ENCODE results near the gene UQCC3. TPM values are rescaled to one million over a fixed set of nuclear protein-coding genes. Genes with fewer than 3 reads are reported as not detected.

UQCC3 gene
- total and polyA plus RNA-seq, 2 donors (not counting 1 experiment from before 2014, with no cell fraction given), result 4.7 to 14.0 TPM

DNA sequence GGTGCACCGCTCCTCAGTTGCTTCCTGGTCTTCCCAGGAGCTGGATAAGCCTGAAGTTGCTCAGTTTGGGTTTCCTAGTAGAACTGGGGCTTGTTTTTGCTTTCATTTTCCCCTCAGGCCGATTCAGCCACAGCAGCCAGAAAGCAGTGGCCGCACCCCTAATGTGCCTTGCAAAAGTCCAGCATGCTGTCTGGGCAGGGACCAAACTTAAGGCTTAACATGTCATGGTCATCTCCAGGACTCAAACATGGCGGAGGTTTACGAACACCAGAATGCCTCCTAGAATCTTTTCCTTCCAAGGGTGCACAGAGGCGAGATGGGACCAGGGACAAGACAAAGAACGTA, 38.5 kb downstream of the UQCC3 start:
- peak overlapping the region; percentile 93 for H3K27ac ChIP-seq (ENCODE audit: insufficient read depth, low read length)
- H3K9ac ChIP-seq (ENCODE audit: insufficient read depth, low read length), result peak overlapping the region; percentile 59
- peak in 1 of 2 donors; percentile 55 for DNase-seq (ENCODE audit: low read depth in 2 of 2)
- TF ChIP-seq EZH2 (IDR thresholded peaks at IDR 0.05; ENCODE audit: low read length, missing control alignments), result no peak
- TF ChIP-seq, protein P1, sequence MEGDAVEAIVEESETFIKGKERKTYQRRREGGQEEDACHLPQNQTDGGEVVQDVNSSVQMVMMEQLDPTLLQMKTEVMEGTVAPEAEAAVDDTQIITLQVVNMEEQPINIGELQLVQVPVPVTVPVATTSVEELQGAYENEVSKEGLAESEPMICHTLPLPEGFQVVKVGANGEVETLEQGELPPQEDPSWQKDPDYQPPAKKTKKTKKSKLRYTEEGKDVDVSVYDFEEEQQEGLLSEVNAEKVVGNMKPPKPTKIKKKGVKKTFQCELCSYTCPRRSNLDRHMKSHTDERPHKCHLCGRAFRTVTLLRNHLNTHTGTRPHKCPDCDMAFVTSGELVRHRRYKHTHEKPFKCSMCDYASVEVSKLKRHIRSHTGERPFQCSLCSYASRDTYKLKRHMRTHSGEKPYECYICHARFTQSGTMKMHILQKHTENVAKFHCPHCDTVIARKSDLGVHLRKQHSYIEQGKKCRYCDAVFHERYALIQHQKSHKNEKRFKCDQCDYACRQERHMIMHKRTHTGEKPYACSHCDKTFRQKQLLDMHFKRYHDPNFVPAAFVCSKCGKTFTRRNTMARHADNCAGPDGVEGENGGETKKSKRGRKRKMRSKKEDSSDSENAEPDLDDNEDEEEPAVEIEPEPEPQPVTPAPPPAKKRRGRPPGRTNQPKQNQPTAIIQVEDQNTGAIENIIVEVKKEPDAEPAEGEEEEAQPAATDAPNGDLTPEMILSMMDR (conservative IDR thresholded peaks at IDR 0.05 in 1 of 2, IDR thresholded peaks at IDR 0.05 in 1 of 2; ENCODE audit: low read depth in 1 of 2, low read length in 2 of 2), result no peak
- peaks cover 20% of the 10 kb centered on the region for H3K36me3 ChIP-seq (ENCODE audit: control insufficient read depth, insufficient read depth, low read length)
- H4K20me1 ChIP-seq (ENCODE audit: control insufficient read depth, extremely low read depth, insufficient read depth, low read length), result no peaks in the 10 kb centered on the region
- peak overlapping the region; percentile 83 for H2AFZ ChIP-seq (ENCODE audit: low read length)
- no peaks in the 10 kb centered on the region for H3K9me3 ChIP-seq (ENCODE audit: control insufficient read depth, insufficient read depth, low read depth, low read length)
- no peaks in the 10 kb centered on the region for H3K27me3 ChIP-seq (ENCODE audit: control insufficient read depth, insufficient read depth, low read length)
- peak overlapping the region; percentile 25 to 66 (median 41) for H3K4me3 ChIP-seq (replicated peaks in 1 of 4; ENCODE audit: control extremely low read depth in 1 of 4, insufficient read depth in 1 of 4, low read depth in 3 of 4, low read length in 4 of 4)
- peak overlapping the region; percentile 86 for H3K4me2 ChIP-seq (ENCODE audit: extremely low read depth, insufficient read depth, low read length)
- H3K4me1 ChIP-seq (ENCODE audit: control insufficient read depth, extremely low read depth, insufficient read depth, low read length), result peaks cover 26% of the 10 kb centered on the region
- H3K79me2 ChIP-seq (ENCODE audit: control insufficient read depth, insufficient read depth, low read length), result peaks cover 6% of the 10 kb centered on the region

DNA sequence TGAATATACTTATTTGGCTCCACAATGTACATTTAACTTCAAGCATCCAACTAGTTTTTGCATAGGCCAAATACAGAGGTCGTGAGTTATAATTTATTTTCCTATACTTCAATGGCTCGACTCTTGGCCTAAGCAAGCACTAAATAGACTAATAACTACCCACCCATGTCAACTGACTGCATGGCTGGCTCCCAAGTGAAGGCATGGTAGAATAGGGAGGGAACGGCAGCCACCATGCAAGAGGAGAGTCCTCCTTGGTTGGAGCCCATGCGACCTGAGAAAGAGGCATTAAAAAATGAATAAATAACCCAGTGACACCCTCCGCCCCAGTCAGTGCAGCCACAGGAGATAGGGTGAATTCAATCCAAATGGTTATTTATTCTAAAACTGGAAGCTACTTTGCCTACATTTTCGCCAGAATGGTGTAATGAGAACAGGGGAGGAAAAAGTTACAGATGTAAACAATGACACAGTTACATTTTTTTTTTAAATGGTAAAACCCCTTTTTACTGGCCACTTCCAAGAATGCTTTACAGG, 40.9 kb downstream of the UQCC3 start:
- no peak overlapping the region for H3K4me3 ChIP-seq (replicated peaks in 1 of 4; ENCODE audit: control extremely low read depth in 1 of 4, insufficient read depth in 1 of 4, low read depth in 3 of 4, low read length in 4 of 4)
- peaks cover 27% of the 10 kb centered on the region for H3K36me3 ChIP-seq (ENCODE audit: control insufficient read depth, insufficient read depth, low read length)
- H3K4me1 ChIP-seq (ENCODE audit: control insufficient read depth, extremely low read depth, insufficient read depth, low read length), result peaks cover 12% of the 10 kb centered on the region
- H3K27me3 ChIP-seq (ENCODE audit: control insufficient read depth, insufficient read depth, low read length), result no peaks in the 10 kb centered on the region
- peaks cover 20% of the 10 kb centered on the region for H3K79me2 ChIP-seq (ENCODE audit: control insufficient read depth, insufficient read depth, low read length)
- no peak overlapping the region for H3K9ac ChIP-seq (ENCODE audit: insufficient read depth, low read length)
- H3K4me2 ChIP-seq (ENCODE audit: extremely low read depth, insufficient read depth, low read length), result no peak overlapping the region
- H3K9me3 ChIP-seq (ENCODE audit: control insufficient read depth, insufficient read depth, low read depth, low read length), result no peaks in the 10 kb centered on the region
- no peak for DNase-seq (ENCODE audit: low read depth in 2 of 2)
- TF ChIP-seq EZH2 (IDR thresholded peaks at IDR 0.05; ENCODE audit: low read length, missing control alignments), result no peak
- H4K20me1 ChIP-seq (ENCODE audit: control insufficient read depth, extremely low read depth, insufficient read depth, low read length), result no peaks in the 10 kb centered on the region
- no peak overlapping the region for H2AFZ ChIP-seq (ENCODE audit: low read length)
- no peak overlapping the region for H3K27ac ChIP-seq (ENCODE audit: insufficient read depth, low read length)

DNA sequence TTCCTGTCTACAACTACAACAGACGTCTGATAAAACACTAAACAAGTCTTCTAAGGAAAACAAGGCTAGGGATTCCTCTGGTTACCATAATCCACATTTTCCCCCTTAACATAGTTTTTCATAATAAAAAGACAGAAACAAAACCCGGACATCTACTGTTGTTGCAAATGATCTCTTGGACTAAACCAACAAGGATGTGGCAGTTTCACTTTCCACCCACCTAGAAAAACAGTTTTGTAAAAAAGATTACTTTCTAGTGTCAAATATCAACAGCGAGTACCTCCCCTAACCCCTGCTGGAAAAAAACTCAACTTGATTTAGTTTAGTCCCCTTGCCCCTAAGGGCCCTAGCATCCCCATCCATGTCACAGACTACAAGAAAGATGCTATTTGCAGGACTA, 41.4 kb downstream of the UQCC3 start:
- no peaks in the 10 kb centered on the region for H3K9me3 ChIP-seq (ENCODE audit: control insufficient read depth, insufficient read depth, low read depth, low read length)
- H3K79me2 ChIP-seq (ENCODE audit: control insufficient read depth, insufficient read depth, low read length), result peaks cover 23% of the 10 kb centered on the region
- H4K20me1 ChIP-seq (ENCODE audit: control insufficient read depth, extremely low read depth, insufficient read depth, low read length), result no peaks in the 10 kb centered on the region
- no peak overlapping the region for H3K4me2 ChIP-seq (ENCODE audit: extremely low read depth, insufficient read depth, low read length)
- H3K4me1 ChIP-seq (ENCODE audit: control insufficient read depth, extremely low read depth, insufficient read depth, low read length), result peaks cover 12% of the 10 kb centered on the region
- no peak for TF ChIP-seq EZH2 (IDR thresholded peaks at IDR 0.05; ENCODE audit: low read length, missing control alignments)
- TF ChIP-seq, protein P1 (conservative IDR thresholded peaks at IDR 0.05 in 1 of 2, IDR thresholded peaks at IDR 0.05 in 1 of 2; ENCODE audit: low read depth in 1 of 2, low read length in 2 of 2), result no peak
- H3K36me3 ChIP-seq (ENCODE audit: control insufficient read depth, insufficient read depth, low read length), result peaks cover 26% of the 10 kb centered on the region
- no peak overlapping the region for H3K27ac ChIP-seq (ENCODE audit: insufficient read depth, low read length)
- H3K9ac ChIP-seq (ENCODE audit: insufficient read depth, low read length), result no peak overlapping the region
- no peak for DNase-seq (ENCODE audit: low read depth in 2 of 2)
- H3K4me3 ChIP-seq (replicated peaks in 1 of 4; ENCODE audit: control extremely low read depth in 1 of 4, insufficient read depth in 1 of 4, low read depth in 3 of 4, low read length in 4 of 4), result no peak overlapping the region
- no peaks in the 10 kb centered on the region for H3K27me3 ChIP-seq (ENCODE audit: control insufficient read depth, insufficient read depth, low read length)
- H2AFZ ChIP-seq (ENCODE audit: low read length), result no peak overlapping the region
